ENCODE data around the gene SACM1L. TPM values are rescaled to one million over a fixed set of nuclear protein-coding genes. Genes with fewer than 3 reads are reported as not detected.

SACM1L gene
- total and polyA plus RNA-seq, 11 donors: 12.6 to 35.3 (median 22.3) TPM

DNA sequence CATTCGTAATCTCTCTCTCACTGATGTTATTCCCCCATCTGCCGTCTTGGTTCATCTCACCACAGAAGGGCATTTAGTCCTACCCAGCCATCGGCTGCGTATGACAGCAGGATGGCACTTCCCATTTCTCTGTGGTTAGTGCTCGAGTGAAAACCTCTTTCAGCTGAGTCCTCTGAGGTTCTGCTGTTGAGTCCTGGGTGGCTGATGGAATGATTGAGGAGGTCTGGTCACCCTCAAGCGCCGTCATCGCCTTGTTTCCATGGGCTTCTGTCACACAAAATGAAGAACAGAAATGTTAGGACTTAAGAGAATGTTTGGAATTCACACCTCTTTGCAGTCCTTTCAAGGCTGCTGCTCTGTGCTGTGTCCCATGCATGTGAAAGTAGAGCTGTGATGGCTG is 9.4 kb upstream of the SACM1L start:
- no peak for DNase-seq
- 44 to 65% (median 55%) methylated on average over 8 of the region's 8 CpGs for whole genome bisulfite sequencing, 4 donors
- Histone ChIP-seq H3K27me3 (no peaks in the 10 kb centered on the region), H3K4me1 (peaks cover 3 to 48% (median 25%) of the 10 kb centered on the region in 12 donors), H3K9me3 (peaks cover 0 to 10% (median 0%) of the 10 kb centered on the region in 12 donors), H3K36me3 (peaks cover 2 to 55% (median 36%) of the 10 kb centered on the region in 9 donors), H3K27ac (peak overlapping the region in 5 of 12 donors; percentile 3 to 33 (median 27)), H3K4me3 (no peak overlapping the region)
- no peak for TF ChIP-seq POLR2A (IDR thresholded peaks at IDR 0.05)
- TF ChIP-seq, protein P1, sequence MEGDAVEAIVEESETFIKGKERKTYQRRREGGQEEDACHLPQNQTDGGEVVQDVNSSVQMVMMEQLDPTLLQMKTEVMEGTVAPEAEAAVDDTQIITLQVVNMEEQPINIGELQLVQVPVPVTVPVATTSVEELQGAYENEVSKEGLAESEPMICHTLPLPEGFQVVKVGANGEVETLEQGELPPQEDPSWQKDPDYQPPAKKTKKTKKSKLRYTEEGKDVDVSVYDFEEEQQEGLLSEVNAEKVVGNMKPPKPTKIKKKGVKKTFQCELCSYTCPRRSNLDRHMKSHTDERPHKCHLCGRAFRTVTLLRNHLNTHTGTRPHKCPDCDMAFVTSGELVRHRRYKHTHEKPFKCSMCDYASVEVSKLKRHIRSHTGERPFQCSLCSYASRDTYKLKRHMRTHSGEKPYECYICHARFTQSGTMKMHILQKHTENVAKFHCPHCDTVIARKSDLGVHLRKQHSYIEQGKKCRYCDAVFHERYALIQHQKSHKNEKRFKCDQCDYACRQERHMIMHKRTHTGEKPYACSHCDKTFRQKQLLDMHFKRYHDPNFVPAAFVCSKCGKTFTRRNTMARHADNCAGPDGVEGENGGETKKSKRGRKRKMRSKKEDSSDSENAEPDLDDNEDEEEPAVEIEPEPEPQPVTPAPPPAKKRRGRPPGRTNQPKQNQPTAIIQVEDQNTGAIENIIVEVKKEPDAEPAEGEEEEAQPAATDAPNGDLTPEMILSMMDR (IDR thresholded peaks at IDR 0.05): no peak
- peak in 2 of 4 donors; percentile 14 to 51 for ATAC-seq
- intact Hi-C loops (cut with DNase I): loop anchor here in 1 of 10 donors (10.0 kb wide), 1 partner anchor 645 kb away; no protein-coding TSS in a partner anchor

DNA sequence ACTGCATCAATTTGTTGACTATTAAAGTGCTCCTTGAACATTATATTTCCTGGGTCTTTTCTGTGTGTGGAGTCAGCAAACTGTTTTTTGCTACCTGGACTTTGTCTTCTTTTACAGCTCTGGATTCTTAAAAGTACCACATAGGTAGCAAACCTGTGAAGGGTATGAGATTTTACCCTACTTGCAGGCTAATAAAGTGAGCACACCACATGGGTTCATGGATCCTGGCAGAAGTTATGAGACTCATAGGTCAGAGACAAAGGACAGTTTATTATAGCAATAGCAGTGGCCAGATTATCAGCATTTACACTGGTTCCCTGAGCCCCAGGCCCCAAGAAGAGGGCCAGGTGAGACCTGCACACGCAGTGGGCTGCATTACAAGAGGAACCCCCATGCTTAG is 8.0 kb upstream of the SACM1L start:
- Histone ChIP-seq H3K27me3 (no peaks in the 10 kb centered on the region), H3K27ac (no peak overlapping the region), H3K36me3 (peaks cover 0 to 41% (median 27%) of the 10 kb centered on the region in 9 donors), H3K4me1 (peaks cover 3 to 50% (median 22%) of the 10 kb centered on the region in 12 donors), H3K9me3 (peaks cover 0 to 10% (median 0%) of the 10 kb centered on the region in 12 donors), H3K4me3 (no peak overlapping the region)
- DNase-seq: no peak
- no peak for TF ChIP-seq POLR2A (IDR thresholded peaks at IDR 0.05)
- TF ChIP-seq, protein P1 (IDR thresholded peaks at IDR 0.05): no peak
- intact Hi-C loops (cut with DNase I): no loop called here
- ATAC-seq: no peak
- WGBS, 4 donors: 92 to 100% (median 96%) methylated on average over 1 of the region's 1 CpG

DNA sequence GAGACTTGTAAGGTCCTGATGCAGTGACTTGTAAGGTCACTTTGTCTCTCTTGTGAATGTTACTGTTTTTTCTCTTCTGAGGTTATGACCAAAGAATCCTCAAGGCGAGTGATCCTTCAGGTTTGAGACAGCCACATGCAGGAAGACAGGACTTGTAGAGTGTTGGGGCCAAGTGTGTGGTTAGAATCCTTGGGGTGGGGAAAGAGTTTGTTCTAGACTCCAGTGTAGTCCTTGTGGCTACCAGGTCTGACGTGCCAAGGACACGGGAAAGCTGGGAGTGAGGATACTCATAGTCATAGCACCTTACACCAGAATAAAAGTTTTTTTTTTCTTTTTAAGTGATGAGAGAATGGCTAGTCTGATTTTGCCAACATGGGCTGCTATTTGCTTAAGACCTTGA is 7.3 kb upstream of the SACM1L start:
- Histone ChIP-seq H3K27ac (no peak overlapping the region), H3K36me3 (peaks cover 0 to 41% (median 25%) of the 10 kb centered on the region in 9 donors), H3K9me3 (peaks cover 0 to 10% (median 0%) of the 10 kb centered on the region in 12 donors), H3K27me3 (no peaks in the 10 kb centered on the region), H3K4me1 (peaks cover 1 to 43% (median 16%) of the 10 kb centered on the region in 12 donors), H3K4me3 (no peak overlapping the region)
- DNase-seq: no peak
- ATAC-seq: no peak
- WGBS, 4 donors: 95 to 97% (median 97%) methylated on average over 3 of the region's 3 CpGs
- TF ChIP-seq, protein P1 (IDR thresholded peaks at IDR 0.05): no peak
- no peak for TF ChIP-seq POLR2A (IDR thresholded peaks at IDR 0.05)
- intact Hi-C loops (cut with DNase I): no loop called here

DNA sequence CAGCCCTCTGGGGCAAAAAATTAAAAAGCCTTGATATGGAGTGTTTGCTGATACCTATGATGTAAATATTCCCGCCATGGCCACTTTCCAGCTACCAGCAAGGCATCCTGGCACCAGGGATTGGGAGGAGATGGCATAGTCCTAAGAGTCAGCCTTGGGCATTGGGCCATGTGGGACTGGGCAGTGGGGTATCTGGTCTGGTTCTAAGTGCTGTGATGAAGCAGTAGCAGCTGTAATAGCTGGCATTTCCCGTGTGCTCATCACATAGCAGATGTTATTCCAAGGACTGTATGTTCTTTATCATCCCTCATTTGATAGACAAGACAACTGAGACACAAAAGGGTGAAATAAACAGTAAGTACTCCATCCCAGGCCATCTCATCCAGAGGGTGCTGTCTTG is 6.9 kb upstream of the SACM1L start:
- 63 to 94% (median 86%) methylated on average over 2 of the region's 2 CpGs for WGBS, 4 donors
- no peak for DNase-seq
- Histone ChIP-seq H3K27ac (no peak overlapping the region), H3K27me3 (no peaks in the 10 kb centered on the region), H3K4me3 (no peak overlapping the region), H3K9me3 (peaks cover 0 to 10% (median 0%) of the 10 kb centered on the region in 12 donors), H3K4me1 (peaks cover 0 to 39% (median 11%) of the 10 kb centered on the region in 12 donors), H3K36me3 (peaks cover 0 to 37% (median 20%) of the 10 kb centered on the region in 9 donors)
- TF ChIP-seq, protein P1 (IDR thresholded peaks at IDR 0.05): no peak
- TF ChIP-seq POLR2A (IDR thresholded peaks at IDR 0.05): no peak
- ATAC-seq: no peak
- intact Hi-C loops (cut with DNase I): no loop called here

Data from heart left ventricle (tissue), 16 donors.